ENCODE data around the gene SEPTIN2.
"Not testable (repeated sequence)": the region's sequence is repeated elsewhere in the genome, so short reads cannot be mapped to it uniquely, and the experiment has no call there.

Gene SEPTIN2

GRCh38 chr2:241286348-241287090 is 29.2 kb upstream of the SEPTIN2 start:
- DNase-seq (ENCODE audit: low spot score) = no peak

GRCh38 chr2:241288324-241288888 is 27.3 kb upstream of the SEPTIN2 start:
- no peak for DNase-seq (ENCODE audit: low spot score)

GRCh38 chr2:241289053-241289452 is 26.7 kb upstream of the SEPTIN2 start:
- DNase-seq (ENCODE audit: low spot score) = no peak

- no peak for DNase-seq (ENCODE audit: low spot score)
Observed at GRCh38 chr2:241289597-241289996, 26.1 kb upstream of the SEPTIN2 start.

- DNase-seq (ENCODE audit: low spot score) = no peak
Observed at GRCh38 chr2:241291153-241291552, 24.6 kb upstream of the SEPTIN2 start.

- DNase-seq (ENCODE audit: low spot score) = no peak
Observed at GRCh38 chr2:241291977-241292376, 23.7 kb upstream of the SEPTIN2 start.

- DNase-seq (ENCODE audit: low spot score) = not testable (repeated sequence)
Observed at GRCh38 chr2:241293378-241293797, 22.3 kb upstream of the SEPTIN2 start.

GRCh38 chr2:241295326-241296095 is 20.2 kb upstream of the SEPTIN2 start:
- no peak for DNase-seq (ENCODE audit: low spot score)

- no peak for DNase-seq (ENCODE audit: low spot score)
Observed at GRCh38 chr2:241296767-241297166, 19.0 kb upstream of the SEPTIN2 start.

- no peak for DNase-seq (ENCODE audit: low spot score)
Observed at GRCh38 chr2:241298673-241299072, 17.1 kb upstream of the SEPTIN2 start.

GRCh38 chr2:241300000-241300399 is 15.7 kb upstream of the SEPTIN2 start:
- no peak for DNase-seq (ENCODE audit: low spot score)

- DNase-seq (ENCODE audit: low spot score) = no peak
Observed at GRCh38 chr2:241302083-241302482, 13.6 kb upstream of the SEPTIN2 start.

- DNase-seq (ENCODE audit: low spot score) = no peak
Observed at GRCh38 chr2:241302759-241303651, 12.7 kb upstream of the SEPTIN2 start.

GRCh38 chr2:241304039-241304670 is 11.6 kb upstream of the SEPTIN2 start:
- no peak for DNase-seq (ENCODE audit: low spot score)

- DNase-seq (ENCODE audit: low spot score) = no peak
Observed at GRCh38 chr2:241307055-241307454, 8.7 kb upstream of the SEPTIN2 start.

GRCh38 chr2:241308267-241308666 is 7.5 kb upstream of the SEPTIN2 start:
- DNase-seq (ENCODE audit: low spot score) = no peak

- no peak for DNase-seq (ENCODE audit: low spot score)
Observed at GRCh38 chr2:241308832-241309500, 6.8 kb upstream of the SEPTIN2 start.

- no peak for DNase-seq (ENCODE audit: low spot score)
Observed at GRCh38 chr2:241309684-241310117, 6.0 kb upstream of the SEPTIN2 start.

GRCh38 chr2:241310917-241311566 is 4.7 kb upstream of the SEPTIN2 start:
- no peak for DNase-seq (ENCODE audit: low spot score)

GRCh38 chr2:241312082-241312481 is 3.6 kb upstream of the SEPTIN2 start:
- no peak for DNase-seq (ENCODE audit: low spot score)
